SK-N-SH (cell line): Measurements from ENCODE around the gene STIM1. TPM values are rescaled to one million over a fixed set of nuclear protein-coding genes. Genes with fewer than 3 reads are reported as not detected.
"Not testable (repeated sequence)": the region's sequence is repeated elsewhere in the genome, so short reads cannot be mapped to it uniquely, and the experiment has no call there.

Source experiments
- CTCF ChIA-PET: fragments of 300-600, 350-600 bp; formaldehyde crosslinking; extraction: SDS; loops from one replicate; lab custom pipeline; 2021; lab: Yijun Ruan, JAX
- POLR2A ChIA-PET: fragments of 350-600 bp; sonication (Branson Sonifier 250); formaldehyde crosslinking; extraction: SDS; loops from one replicate; lab custom pipeline; 2020; ENCODE audit warnings: antibody characterized with exemption, inconsistent platforms; lab: Yijun Ruan, JAX
- DNase-seq: peaks from one replicate; pipeline ENCODE4 v3.0.0; 2012
- H2AFZ ChIP-seq: fragments of 200-600 bp; sonication (generic); 2 replicates; pipeline ENCODE4 v1.8.1; 2016; ENCODE audit warnings: antibody characterized with exemption, mild to moderate bottlenecking, low read depth
- H3F3A ChIP-seq: fragments of 200-600 bp; sonication (generic); replicated peaks from 2 replicates; pipeline ENCODE3; 2016; ENCODE audit warnings: antibody characterized with exemption, mild to moderate bottlenecking; ENCODE audit not compliant: insufficient read depth
- H3K27ac ChIP-seq, 2 experiments: fragments of 200-500 bp in 1 of 2; fragments of 200-600 bp in 1 of 2; sonication (Bioruptor generic) in 1 of 2; sonication (generic), shearing (Covaris generic) in 1 of 2; 2 replicates each; pipeline versions ENCODE4 v1.5.1 to v1.6.1; 2014 to 2016; ENCODE audit warnings: low read depth in 2 of 2, inconsistent platforms in 1 of 2, low read length in 1 of 2, mild to moderate bottlenecking in 1 of 2, mixed read lengths in 1 of 2
- H3K27me3 ChIP-seq: fragments of 200-600 bp; sonication (generic), shearing (Covaris generic); 2 replicates; pipeline ENCODE4 v1.6.1; 2016; ENCODE audit warnings: mixed run types; ENCODE audit not compliant: insufficient read depth
- H3K36me3 ChIP-seq, 2 experiments: fragments of 200-500 bp in 1 of 2; fragments of 200-600 bp in 1 of 2; sonication (Bioruptor generic) in 1 of 2; sonication (generic) in 1 of 2; replicated peaks in 1 of 2; 2 replicates each; pipeline versions ENCODE3 to v1.5.1; 2014 to 2016; ENCODE audit warnings: low read length in 1 of 2, mild to moderate bottlenecking in 1 of 2; ENCODE audit not compliant: insufficient read depth in 2 of 2, control insufficient read depth in 1 of 2
- H3K4me1 ChIP-seq, 2 experiments: fragments of 200-500 bp in 1 of 2; fragments of 200-600 bp in 1 of 2; sonication (Bioruptor generic) in 1 of 2; sonication (generic), shearing (Covaris generic) in 1 of 2; 2 replicates each; pipeline versions ENCODE4 v1.5.1 to v1.6.1; 2014 to 2016; ENCODE audit warnings: low read depth in 1 of 2, low read length in 1 of 2, mixed run types in 1 of 2; ENCODE audit not compliant: insufficient read depth in 2 of 2, control insufficient read depth in 1 of 2
- H3K4me2 ChIP-seq: fragments of 200-600 bp; sonication (generic), shearing (Covaris generic); 2 replicates; pipeline ENCODE4 v1.6.1; 2017; ENCODE audit warnings: mixed run types
- H3K4me3 ChIP-seq, 2 experiments: fragments of 200-500 bp in 1 of 2; fragments of 200-600 bp in 1 of 2; sonication (Bioruptor generic) in 1 of 2; sonication (generic), shearing (Covaris generic) in 1 of 2; 2 replicates each; pipeline versions ENCODE4 v1.5.1 to v1.8.1; 2014 to 2016; ENCODE audit warnings: low read depth in 2 of 2, inconsistent platforms in 1 of 2, low read length in 1 of 2, mild to moderate bottlenecking in 1 of 2, mixed read lengths in 1 of 2, moderate library complexity in 1 of 2
- H3K79me2 ChIP-seq: fragments of 200-600 bp; sonication (generic); 2 replicates; pipeline ENCODE4 v1.8.1; 2017; ENCODE audit warnings: mild to moderate bottlenecking; ENCODE audit not compliant: insufficient read depth
- H3K9ac ChIP-seq: fragments of 200-600 bp; sonication (generic); 2 replicates; pipeline ENCODE4 v1.6.1; 2017; ENCODE audit warnings: mixed run types
- H3K9me2 ChIP-seq: fragments of 200-600 bp; sonication (generic); 2 replicates; pipeline ENCODE4 v1.6.1; 2017; ENCODE audit warnings: mixed run types
- H3K9me3 ChIP-seq: fragments of 200-600 bp; sonication (generic); 2 replicates; pipeline ENCODE4 v1.6.1; 2017; ENCODE audit warnings: mixed run types, mild to moderate bottlenecking, moderate library complexity
- H4K20me1 ChIP-seq: fragments of 200-600 bp; sonication (generic); 2 replicates; pipeline ENCODE4 v1.6.1; 2017; ENCODE audit warnings: mild to moderate bottlenecking, mixed run types; ENCODE audit not compliant: insufficient read depth
- CTCF ChIP-seq: fragments of 200-600 bp; sonication (generic); IDR thresholded peaks from 2 replicates; pipeline ENCODE4 v1.6.1; 2017; ENCODE audit warnings: antibody characterized with exemption, mild to moderate bottlenecking, moderate library complexity
- EP300 ChIP-seq, 2 experiments: IDR thresholded peaks; 2 replicates each; pipeline versions ENCODE4 v1.4.0 to v1.6.1; 2012; ENCODE audit warnings: borderline replicate concordance in 1 of 2, low read depth in 1 of 2, low read length in 1 of 2
- JUND ChIP-seq: IDR thresholded peaks from 2 replicates; pipeline ENCODE4 v1.4.0; 2012
- MAX ChIP-seq: IDR thresholded peaks from 2 replicates; pipeline ENCODE4 v1.4.0; 2012; ENCODE audit warnings: low read depth
- MEF2A ChIP-seq: IDR thresholded peaks from 2 replicates; pipeline ENCODE4 v1.4.0; 2012; ENCODE audit warnings: low read depth, borderline replicate concordance
- MXI1 ChIP-seq: IDR thresholded peaks from 2 replicates; pipeline ENCODE4 v1.6.1; 2012; ENCODE audit warnings: mild to moderate bottlenecking, low read depth, low read length, improper control_type of control experiment
- NFIC ChIP-seq: IDR thresholded peaks from 2 replicates; pipeline ENCODE4 v1.4.0; 2012; ENCODE audit warnings: borderline replicate concordance
- NRF1 ChIP-seq: IDR thresholded peaks from 2 replicates; pipeline ENCODE4 v1.6.1; 2012; ENCODE audit warnings: low read depth, mild to moderate bottlenecking, low read length
- POLR2AphosphoS5 ChIP-seq: IDR thresholded peaks from 2 replicates; pipeline ENCODE4 v1.6.1; 2012; ENCODE audit warnings: low read depth, low read length
- RCOR1 ChIP-seq: fragments of 150-350 bp; IDR thresholded peaks from 2 replicates; pipeline ENCODE4 v1.6.1; 2017; ENCODE audit warnings: antibody characterized with exemption, low read length
- SIN3A ChIP-seq: IDR thresholded peaks from 2 replicates; pipeline ENCODE4 v1.6.1; 2012; ENCODE audit warnings: low read depth, mild to moderate bottlenecking, low read length, moderate library complexity, borderline replicate concordance
- TAF1 ChIP-seq: IDR thresholded peaks from 2 replicates; pipeline ENCODE4 v1.6.1; 2012; ENCODE audit warnings: low read depth, mild to moderate bottlenecking, low read length, moderate library complexity, borderline replicate concordance
- TCF12 ChIP-seq: IDR thresholded peaks from 2 replicates; pipeline ENCODE4 v1.4.0; 2012
- USF2 ChIP-seq: fragments of 150-350 bp; IDR thresholded peaks from 2 replicates; pipeline ENCODE4 v1.6.1; 2017; ENCODE audit warnings: antibody characterized with exemption, low read length, low read depth, borderline replicate concordance
- YY1 ChIP-seq: IDR thresholded peaks from 2 replicates; pipeline ENCODE4 v1.4.0; 2012; ENCODE audit warnings: low read depth, mild to moderate bottlenecking
- ZBTB33 ChIP-seq: IDR thresholded peaks from 2 replicates; pipeline ENCODE4 v1.4.0; 2012; ENCODE audit warnings: low read depth, borderline replicate concordance
- WGBS: methylation state at CpG from one replicate; pipeline ENCODE4 v1.1.6; 2017; ENCODE audit warnings: low lambda C conversion rate; 5-methylcytosine and 5-hydroxymethylcytosine counted together
- polyA plus RNA-seq, 3 experiments: library from polyadenylated mRNA; depleted of rRNA; stranded (reverse); fragments of >200 nt; gene quantifications; 2 replicates each; pipeline ENCODE4 v1.2.3, GENCODE V29; 2012

STIM1 gene
- polyA plus RNA-seq, 1 of the 3 experiments (the other 2 are of a cell fraction) = 29.5 TPM

GRCh38 chr11:3894128-3894731 is 38.8 kb downstream of the STIM1 start:
- Histone ChIP-seq H3F3A (peaks cover 3% of the 10 kb centered on the region), H3K4me3 (no peak overlapping the region; a peak in 1 of 4 replicates), H3K9me3 (no peaks in the 10 kb centered on the region), H3K27me3 (no peaks in the 10 kb centered on the region), H3K27ac (peak overlapping the region in 1 of 2 experiments; percentile 10; a peak in 1 of 4 replicates), H3K9ac (no peak overlapping the region), H3K4me2 (0 out of 2 replicates have a peak overlapping the region, but pooled peaks have one; percentile 13)
- TF ChIP-seq NRF1 (no peak), TCF12 (no peak), ZBTB33 (no peak), USF2 (no peak), MEF2A (no peak), RCOR1 (no peak)
- TF ChIP-seq, all 33 proteins: peak for 0
- no peaks in the 10 kb centered on the region for H3K9me2 ChIP-seq
- no peaks in the 10 kb centered on the region for H4K20me1 ChIP-seq
- peaks cover 4% of the 10 kb centered on the region; the same call in 1 of the 2 replicates for H3K79me2 ChIP-seq
- H3K36me3 ChIP-seq = no peaks in the 10 kb centered on the region
- CTCF ChIA-PET = interaction anchor here (0.9 kb wide), 1 partner anchor 44 kb away, joined by 3 read pairs; no protein-coding TSS in a partner anchor
- no peak overlapping the region for H2AFZ ChIP-seq
- peaks cover 0 to 7% of the 10 kb centered on the region in 2 experiments; a peak in 1 of 4 replicates for H3K4me1 ChIP-seq
- no peak for DNase-seq
- POLR2A ChIA-PET = no interaction called here
- 88% methylated on average over 5 of the region's 5 CpGs for WGBS

GRCh38 chr11:3896644-3897043 is 41.2 kb downstream of the STIM1 start:
- WGBS = 97% methylated on average over 2 of the region's 2 CpGs
- H4K20me1 ChIP-seq = no peaks in the 10 kb centered on the region
- TF ChIP-seq POLR2AphosphoS5 (no peak), MXI1 (no peak), CTCF (no peak), TCF12 (no peak), SIN3A (no peak), MAX (no peak), USF2 (no peak), EP300 (IDR thresholded peaks at IDR 0.05; ENCODE audit: borderline replicate concordance in 1 of 2, low read depth in 1 of 2, low read length in 1 of 2) (no peak), YY1 (no peak), JUND (no peak), TAF1 (no peak), NFIC (no peak)
- H2AFZ ChIP-seq = no peak overlapping the region
- H3K4me3 ChIP-seq = no peak overlapping the region
- DNase-seq = no peak
- H3F3A ChIP-seq = peaks cover 3% of the 10 kb centered on the region
- ChIA-PET CTCF (interaction anchor here (0.9 to 1.2 kb wide), 2 partner anchors 9 to 29 kb away, joined by 4 to 5 read pairs; no protein-coding TSS in a partner anchor), POLR2A (no interaction called here)
- peaks cover under 1 to 7% of the 10 kb centered on the region in 2 experiments; a peak in 2 of 4 replicates for H3K4me1 ChIP-seq
- no peak overlapping the region for H3K4me2 ChIP-seq
- H3K9ac ChIP-seq = no peak overlapping the region
- H3K79me2 ChIP-seq = peaks cover under 1% of the 10 kb centered on the region; the same call in 1 of the 2 replicates
- H3K27me3 ChIP-seq = no peaks in the 10 kb centered on the region
- no peaks in the 10 kb centered on the region for H3K36me3 ChIP-seq
- no peak overlapping the region for H3K27ac ChIP-seq
- H3K9me2 ChIP-seq = no peaks in the 10 kb centered on the region
- H3K9me3 ChIP-seq = no peaks in the 10 kb centered on the region

- CTCF ChIA-PET = interaction anchor here (1.6 to 2.9 kb wide), 2 partner anchors 46 to 173 kb away, joined by 3 to 11 read pairs; partner anchors contain the start of gene STIM1
- 95% methylated on average over 19 of the region's 19 CpGs for WGBS
- H3K9me2 ChIP-seq, H3F3A ChIP-seq, POLR2A ChIA-PET, H3K27ac ChIP-seq, H3K27me3 ChIP-seq, H3K9me3 ChIP-seq, DNase-seq, H3K4me2 ChIP-seq, H3K79me2 ChIP-seq, H2AFZ ChIP-seq, H3K9ac ChIP-seq, H4K20me1 ChIP-seq, H3K4me1 ChIP-seq, H3K36me3 ChIP-seq, H3K4me3 ChIP-seq: not testable (repeated sequence)
These were observed 44.8 kb downstream of the STIM1 start for GRCh38 chr11:3900230-3900629.
